AG09309 (cell line): Measurements from ENCODE around the gene DACT2.
"Not testable (repeated sequence)": the region's sequence is repeated elsewhere in the genome, so short reads cannot be mapped to it uniquely, and the experiment has no call there.

Experiments used
- DNase-seq: peaks from one replicate; pipeline ENCODE4 v3.0.0-alpha.2; 2010; ENCODE audit warnings: low read depth
- H3K4me3 ChIP-seq: 2 replicates; pipeline ENCODE4 v1.5.1; 2011; ENCODE audit warnings: mild to moderate bottlenecking, low read depth, low read length, moderate library complexity; ENCODE audit not compliant: control insufficient read depth
- CTCF ChIP-seq: IDR thresholded peaks from 2 replicates; pipeline ENCODE4 v1.5.1; 2011; ENCODE audit warnings: mild to moderate bottlenecking, low read depth, low read length, inconsistent platforms; ENCODE audit not compliant: insufficient read depth, control insufficient read depth; ENCODE audit errors: missing control alignments

DACT2 gene

GRCh38 chr6:168315596-168315995 lies 4.0 kb downstream of the DACT2 start:
- no peak overlapping the region for H3K4me3 ChIP-seq

GRCh38 chr6:168314948-168315347 lies 4.6 kb downstream of the DACT2 start:
- no peak overlapping the region for H3K4me3 ChIP-seq
- no peak for TF ChIP-seq CTCF
- DNase-seq, result no peak

More at GRCh38 chr6:168315596-168315995, 4.0 kb downstream of the DACT2 start:
- DNase-seq, result no peak
- no peak for TF ChIP-seq CTCF

GRCh38 chr6:168314021-168314420 lies 5.6 kb downstream of the DACT2 start:
- no peak overlapping the region for H3K4me3 ChIP-seq
- no peak for DNase-seq
- TF ChIP-seq CTCF, result no peak

GRCh38 chr6:168313431-168314011 lies 6.1 kb downstream of the DACT2 start:
- no peak overlapping the region for H3K4me3 ChIP-seq
- DNase-seq, result no peak

GRCh38 chr6:168312125-168312507 lies 7.5 kb downstream of the DACT2 start:
- DNase-seq, H3K4me3 ChIP-seq: not testable (repeated sequence)

More at GRCh38 chr6:168313431-168314011, 6.1 kb downstream of the DACT2 start:
- no peak for TF ChIP-seq CTCF

- no peak overlapping the region for H3K4me3 ChIP-seq
- TF ChIP-seq CTCF, result no peak
- no peak for DNase-seq
These were observed 8.0 kb downstream of the DACT2 start for GRCh38 chr6:168311410-168312124.

- no peak for TF ChIP-seq CTCF
- DNase-seq, result no peak
- H3K4me3 ChIP-seq, result no peak overlapping the region
These were observed 8.6 kb downstream of the DACT2 start for GRCh38 chr6:168310945-168311344.
